Measurements from ENCODE around the gene ATP5F1A. TPM values are rescaled to one million over a fixed set of nuclear protein-coding genes. Genes with fewer than 3 reads are reported as not detected.

Gene ATP5F1A
- total and polyA plus RNA-seq, 12 donors: 194 to 1,012 (median 671) TPM

DNA sequence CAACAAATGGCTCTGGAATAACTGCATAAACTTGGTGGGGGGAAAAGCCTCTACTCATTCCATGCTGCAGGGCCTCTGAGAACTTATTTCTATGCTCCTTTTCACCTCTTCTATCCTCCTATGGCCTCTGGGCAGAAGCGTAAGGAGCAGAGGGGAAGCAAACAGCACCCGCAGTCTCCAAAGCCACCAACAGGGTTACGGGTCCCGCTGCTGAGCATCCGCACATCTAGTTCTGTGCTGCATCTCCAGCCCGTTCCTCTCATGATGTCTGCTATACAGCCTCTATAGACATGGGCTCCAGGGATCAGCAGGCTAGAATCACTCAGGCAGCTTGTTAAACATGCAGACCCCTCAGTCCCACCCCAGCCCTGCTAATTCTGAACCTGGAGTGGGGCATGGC is 52.0 kb downstream of the ATP5F1A start:
- intact Hi-C loops (cut with DNase I): no loop called here
- TF ChIP-seq, protein P1, sequence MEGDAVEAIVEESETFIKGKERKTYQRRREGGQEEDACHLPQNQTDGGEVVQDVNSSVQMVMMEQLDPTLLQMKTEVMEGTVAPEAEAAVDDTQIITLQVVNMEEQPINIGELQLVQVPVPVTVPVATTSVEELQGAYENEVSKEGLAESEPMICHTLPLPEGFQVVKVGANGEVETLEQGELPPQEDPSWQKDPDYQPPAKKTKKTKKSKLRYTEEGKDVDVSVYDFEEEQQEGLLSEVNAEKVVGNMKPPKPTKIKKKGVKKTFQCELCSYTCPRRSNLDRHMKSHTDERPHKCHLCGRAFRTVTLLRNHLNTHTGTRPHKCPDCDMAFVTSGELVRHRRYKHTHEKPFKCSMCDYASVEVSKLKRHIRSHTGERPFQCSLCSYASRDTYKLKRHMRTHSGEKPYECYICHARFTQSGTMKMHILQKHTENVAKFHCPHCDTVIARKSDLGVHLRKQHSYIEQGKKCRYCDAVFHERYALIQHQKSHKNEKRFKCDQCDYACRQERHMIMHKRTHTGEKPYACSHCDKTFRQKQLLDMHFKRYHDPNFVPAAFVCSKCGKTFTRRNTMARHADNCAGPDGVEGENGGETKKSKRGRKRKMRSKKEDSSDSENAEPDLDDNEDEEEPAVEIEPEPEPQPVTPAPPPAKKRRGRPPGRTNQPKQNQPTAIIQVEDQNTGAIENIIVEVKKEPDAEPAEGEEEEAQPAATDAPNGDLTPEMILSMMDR (IDR thresholded peaks at IDR 0.05): no peak
- TF ChIP-seq POLR2A (IDR thresholded peaks at IDR 0.05): no peak
- Histone ChIP-seq H3K4me3 (no peak overlapping the region), H3K27me3 (no peaks in the 10 kb centered on the region), H3K27ac (no peak overlapping the region), H3K36me3 (replicated peaks in 1 of 2) (no peaks in the 10 kb centered on the region), H3K4me1 (replicated peaks in 1 of 2) (no peaks in the 10 kb centered on the region), H3K9me3 (replicated peaks in 1 of 3) (no peaks in the 10 kb centered on the region)
- DNase-seq: no peak
- WGBS, 4 donors: 96 to 100% (median 98%) methylated on average over 4 to 6 of the region's 6 CpGs

- peaks cover 0 to 7% of the 10 kb centered on the region in 2 donors for H3K4me1 ChIP-seq (replicated peaks in 1 of 2)
- TF ChIP-seq, protein P1 (IDR thresholded peaks at IDR 0.05): no peak
- TF ChIP-seq POLR2A (IDR thresholded peaks at IDR 0.05): no peak
- no peak for DNase-seq
- no peaks in the 10 kb centered on the region for H3K27me3 ChIP-seq
- H3K36me3 ChIP-seq (replicated peaks in 1 of 2): no peaks in the 10 kb centered on the region
- H3K9me3 ChIP-seq (replicated peaks in 1 of 3): no peaks in the 10 kb centered on the region
- WGBS, 4 donors: 70 to 85% (median 71%) methylated on average over 3 of the region's 3 CpGs
- intact Hi-C loops (cut with DNase I): no loop called here
- H3K27ac ChIP-seq: no peak overlapping the region
- H3K4me3 ChIP-seq: no peak overlapping the region
Measured at GRCh38 chr18:46042571-46043123, 55.4 kb downstream of the ATP5F1A start.

- Histone ChIP-seq H3K36me3 (replicated peaks in 1 of 2) (no peaks in the 10 kb centered on the region), H3K27ac (no peak overlapping the region), H3K27me3 (no peaks in the 10 kb centered on the region), H3K4me1 (replicated peaks in 1 of 2) (peaks cover 0 to 9% of the 10 kb centered on the region in 2 donors), H3K9me3 (replicated peaks in 1 of 3) (no peaks in the 10 kb centered on the region), H3K4me3 (no peak overlapping the region)
- DNase-seq: no peak
- intact Hi-C loops (cut with DNase I): no loop called here
- WGBS, 4 donors: 61 to 69% (median 64%) methylated on average over 5 of the region's 5 CpGs
- TF ChIP-seq POLR2A (IDR thresholded peaks at IDR 0.05): no peak
- TF ChIP-seq, protein P1 (IDR thresholded peaks at IDR 0.05): no peak
Measured at GRCh38 chr18:46040747-46041104, 57.4 kb downstream of the ATP5F1A start.

- Histone ChIP-seq H3K36me3 (replicated peaks in 1 of 2) (no peaks in the 10 kb centered on the region), H3K9me3 (replicated peaks in 1 of 3) (no peaks in the 10 kb centered on the region), H3K4me1 (replicated peaks in 1 of 2) (peaks cover 0 to 9% of the 10 kb centered on the region in 2 donors), H3K27me3 (no peaks in the 10 kb centered on the region), H3K4me3 (no peak overlapping the region), H3K27ac (no peak overlapping the region)
- DNase-seq: peak in 4 of 7 donors; percentile 33 to 51 (median 43)
- intact Hi-C loops (cut with DNase I): no loop called here
- 54 to 69% (median 62%) methylated on average over 5 of the region's 5 CpGs for WGBS, 4 donors
- TF ChIP-seq POLR2A (IDR thresholded peaks at IDR 0.05): no peak
- TF ChIP-seq, protein P1 (IDR thresholded peaks at IDR 0.05): no peak
Measured at GRCh38 chr18:46040033-46040746, 57.9 kb downstream of the ATP5F1A start.

Data from adrenal gland (tissue), 12 donors.